RWPE2 (cell line): ENCODE results near the gene PRDM12.

Experiments
- ATAC-seq: fragments of 200-7000 bp; cut with Tn5 transposase; 3 replicates; pipeline ENCODE4 v1.9.1; 2021; ENCODE audit warnings: low read depth
- DNase-seq: peaks from one replicate; pipeline ENCODE4 v3.0.0-alpha.2; 2020; ENCODE audit warnings: low spot score
- H3K27ac ChIP-seq: fragments of 450-650 bp; 2 replicates; pipeline ENCODE4 v1.5.1; 2017; ENCODE audit warnings: mild to moderate bottlenecking; ENCODE audit not compliant: poor library complexity, severe bottlenecking
- H3K27me3 ChIP-seq: fragments of 250-450 bp; sonication (Bioruptor Pico); 2 replicates; pipeline ENCODE4 v1.5.1; 2021; ENCODE audit warnings: mild to moderate bottlenecking, moderate library complexity; ENCODE audit not compliant: insufficient read depth, poor library complexity, severe bottlenecking
- H3K36me3 ChIP-seq: fragments of 250-450 bp; sonication (Bioruptor Pico); 2 replicates; pipeline ENCODE4 v1.5.1; 2020; ENCODE audit warnings: low read depth, mild to moderate bottlenecking, moderate library complexity
- H3K4me1 ChIP-seq: fragments of 250-450 bp; sonication (Bioruptor Pico); 2 replicates; pipeline ENCODE4 v1.5.1; 2021; ENCODE audit warnings: mild to moderate bottlenecking, moderate library complexity; ENCODE audit not compliant: insufficient read depth, poor library complexity, severe bottlenecking
- H3K4me3 ChIP-seq: fragments of 250-450 bp; sonication (Bioruptor Pico); 2 replicates; pipeline ENCODE4 v1.5.1; 2021; ENCODE audit warnings: mild to moderate bottlenecking, moderate library complexity; ENCODE audit not compliant: severe bottlenecking
- H3K9me3 ChIP-seq: fragments of 250-450 bp; sonication (Bioruptor Pico); 2 replicates; pipeline ENCODE4 v1.5.1; 2021; ENCODE audit warnings: mild to moderate bottlenecking, moderate library complexity; ENCODE audit not compliant: severe bottlenecking
- TF ChIP-seq, protein P1 (sequence below): fragments of 450-650 bp; IDR thresholded peaks from one replicate; pipeline ENCODE4 v1.5.1; 2017; ENCODE audit warnings: mild to moderate bottlenecking, moderate library complexity; ENCODE audit not compliant: poor library complexity, severe bottlenecking

The PRDM12 gene

GRCh38 chr9:130663258-130663976 is 977 bp upstream of the PRDM12 start:
- no peaks in the 10 kb centered on the region for H3K4me1 ChIP-seq
- no peaks in the 10 kb centered on the region for H3K36me3 ChIP-seq
- no peak overlapping the region for H3K27ac ChIP-seq
- DNase-seq (no peak), ATAC-seq (peak; percentile 60)
- H3K27me3 ChIP-seq = peaks cover 98% of the 10 kb centered on the region
- H3K4me3 ChIP-seq = no peak overlapping the region
- peaks cover 5% of the 10 kb centered on the region for H3K9me3 ChIP-seq
- TF ChIP-seq, protein P1, sequence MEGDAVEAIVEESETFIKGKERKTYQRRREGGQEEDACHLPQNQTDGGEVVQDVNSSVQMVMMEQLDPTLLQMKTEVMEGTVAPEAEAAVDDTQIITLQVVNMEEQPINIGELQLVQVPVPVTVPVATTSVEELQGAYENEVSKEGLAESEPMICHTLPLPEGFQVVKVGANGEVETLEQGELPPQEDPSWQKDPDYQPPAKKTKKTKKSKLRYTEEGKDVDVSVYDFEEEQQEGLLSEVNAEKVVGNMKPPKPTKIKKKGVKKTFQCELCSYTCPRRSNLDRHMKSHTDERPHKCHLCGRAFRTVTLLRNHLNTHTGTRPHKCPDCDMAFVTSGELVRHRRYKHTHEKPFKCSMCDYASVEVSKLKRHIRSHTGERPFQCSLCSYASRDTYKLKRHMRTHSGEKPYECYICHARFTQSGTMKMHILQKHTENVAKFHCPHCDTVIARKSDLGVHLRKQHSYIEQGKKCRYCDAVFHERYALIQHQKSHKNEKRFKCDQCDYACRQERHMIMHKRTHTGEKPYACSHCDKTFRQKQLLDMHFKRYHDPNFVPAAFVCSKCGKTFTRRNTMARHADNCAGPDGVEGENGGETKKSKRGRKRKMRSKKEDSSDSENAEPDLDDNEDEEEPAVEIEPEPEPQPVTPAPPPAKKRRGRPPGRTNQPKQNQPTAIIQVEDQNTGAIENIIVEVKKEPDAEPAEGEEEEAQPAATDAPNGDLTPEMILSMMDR = no peak

- H3K27ac ChIP-seq = no peak overlapping the region
- ATAC-seq = no peak
- DNase-seq = no peak
- TF ChIP-seq, protein P1 = no peak
- H3K4me3 ChIP-seq = no peak overlapping the region
- peaks cover 2% of the 10 kb centered on the region for H3K9me3 ChIP-seq
- peaks cover 93% of the 10 kb centered on the region for H3K27me3 ChIP-seq
- no peaks in the 10 kb centered on the region for H3K4me1 ChIP-seq
- H3K36me3 ChIP-seq = no peaks in the 10 kb centered on the region
Measured at GRCh38 chr9:130663977-130664250, 480 bp upstream of the PRDM12 start.

DNA sequence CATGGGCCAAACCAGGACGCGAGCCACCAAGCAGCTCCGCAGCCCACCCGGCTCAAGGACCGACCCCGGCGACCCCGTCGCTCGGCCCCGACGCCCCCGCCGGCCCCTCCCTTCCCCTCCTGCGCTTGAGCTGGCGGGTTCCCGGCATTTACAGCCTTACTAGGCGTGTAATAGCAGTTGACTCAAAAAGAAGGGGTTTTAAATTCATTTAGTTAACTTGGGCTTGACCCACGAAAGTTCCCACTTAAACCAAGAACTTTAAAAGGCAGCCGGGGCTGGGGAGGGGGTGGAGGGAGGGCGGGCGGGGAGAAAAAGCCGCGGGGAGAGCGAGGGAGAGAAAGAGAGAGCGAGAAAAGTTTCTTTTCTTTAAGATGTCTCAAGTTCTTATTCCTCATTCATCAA is 636 bp downstream of the PRDM12 start:
- DNase-seq = no peak
- Histone ChIP-seq H3K27ac (no peak overlapping the region), H3K27me3 (peaks cover 81% of the 10 kb centered on the region), H3K9me3 (no peaks in the 10 kb centered on the region), H3K36me3 (no peaks in the 10 kb centered on the region), H3K4me1 (no peaks in the 10 kb centered on the region), H3K4me3 (no peak overlapping the region)
- ATAC-seq = no peak
- TF ChIP-seq, protein P1 = no peak

DNA sequence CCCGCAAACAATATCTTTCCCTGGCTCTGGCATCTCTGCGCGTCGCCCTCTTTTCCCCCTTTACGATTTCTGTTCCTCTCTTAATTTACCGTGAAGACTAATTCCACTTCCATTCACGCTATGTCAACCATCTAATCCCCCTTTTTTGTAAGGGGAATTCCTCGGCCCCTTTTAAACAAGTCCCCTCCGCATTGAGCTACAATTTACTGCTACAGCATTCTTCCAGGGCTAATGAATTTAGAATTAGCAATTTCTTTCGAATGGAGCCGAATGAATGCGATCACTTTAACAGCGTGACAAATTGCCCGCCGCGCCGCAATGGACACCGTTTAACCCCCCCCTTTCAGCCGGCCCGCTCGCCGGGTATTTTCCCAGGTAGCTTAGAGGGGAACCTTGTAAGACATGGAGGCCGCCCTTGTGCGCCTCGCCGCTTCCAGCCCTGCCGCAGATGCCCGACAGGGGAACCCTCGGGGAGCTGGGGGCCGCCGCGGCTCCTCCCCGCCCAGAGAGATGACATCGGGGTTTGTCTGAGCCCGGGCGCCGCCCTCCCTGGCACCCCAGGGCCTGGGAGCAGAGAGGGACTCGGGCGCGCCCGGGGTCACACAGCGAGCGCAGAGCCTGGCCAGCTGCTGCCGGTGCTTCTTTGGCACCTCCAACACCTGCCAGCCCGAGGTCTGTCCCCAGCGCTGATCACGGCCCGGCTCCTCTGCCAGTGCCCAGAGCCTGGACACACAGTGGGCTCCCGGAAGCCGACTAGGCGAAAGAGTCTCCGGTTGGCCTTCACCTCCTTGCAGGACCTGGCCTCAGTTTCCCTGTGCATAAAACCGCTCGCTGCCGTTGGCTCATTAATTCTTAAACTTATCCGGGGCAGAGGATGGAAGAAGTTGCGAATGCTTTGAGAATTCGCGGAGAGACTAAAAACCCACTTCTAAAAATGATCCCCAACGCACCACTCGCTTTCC is 1.3 kb downstream of the PRDM12 start:
- peaks cover 75% of the 10 kb centered on the region for H3K27me3 ChIP-seq
- ATAC-seq (no peak), DNase-seq (no peak)
- H3K4me1 ChIP-seq = no peaks in the 10 kb centered on the region
- TF ChIP-seq, protein P1 = no peak
- H3K4me3 ChIP-seq = no peak overlapping the region
- H3K9me3 ChIP-seq = no peaks in the 10 kb centered on the region
- H3K27ac ChIP-seq = no peak overlapping the region
- H3K36me3 ChIP-seq = no peaks in the 10 kb centered on the region
